ENCODE measurements around the gene SDR39U1.

Gene SDR39U1

GRCh38 chr14:24408764-24409163, 33.8 kb downstream of the SDR39U1 start:
- DNase-seq: no peak

GRCh38 chr14:24407608-24408325, 34.8 kb downstream of the SDR39U1 start:
- no peak for DNase-seq

GRCh38 chr14:24406416-24406815, 36.2 kb downstream of the SDR39U1 start:
- no peak for DNase-seq

GRCh38 chr14:24404814-24405213, 37.8 kb downstream of the SDR39U1 start:
- DNase-seq: no peak

GRCh38 chr14:24403294-24403998, 39.1 kb downstream of the SDR39U1 start:
- DNase-seq: no peak

GRCh38 chr14:24401810-24402702, 40.5 kb downstream of the SDR39U1 start:
- no peak for DNase-seq

- no peak for DNase-seq
These were observed 42.4 kb downstream of the SDR39U1 start for GRCh38 chr14:24399999-24400718.

GRCh38 chr14:24399447-24399822, 43.1 kb downstream of the SDR39U1 start:
- no peak for DNase-seq

GRCh38 chr14:24398653-24399446, 43.7 kb downstream of the SDR39U1 start, which contains the start of gene NYNRIN:
Gene NYNRIN (plus strand): TSS chr14:24399003. CDS start chr14:24399247, 244 bp downstream.
- peak; percentile 65 for DNase-seq

- DNase-seq: no peak
These were observed 44.3 kb downstream of the SDR39U1 start for GRCh38 chr14:24398293-24398652.

- DNase-seq: no peak
These were observed 44.8 kb downstream of the SDR39U1 start for GRCh38 chr14:24397639-24398292.

GRCh38 chr14:24395609-24396582, 46.7 kb downstream of the SDR39U1 start:
- DNase-seq: no peak

GRCh38 chr14:24394275-24394674, 48.3 kb downstream of the SDR39U1 start:
- DNase-seq: no peak

GRCh38 chr14:24392325-24393091, 50.1 kb downstream of the SDR39U1 start:
- DNase-seq: no peak

GRCh38 chr14:24390701-24391468, 51.7 kb downstream of the SDR39U1 start:
- no peak for DNase-seq

Data from activated CD8-positive, alpha-beta memory T cell treated with anti-CD3 and anti-CD28 coated beads for 24 hours (primary cell).